Glutamatergic neuron (in vitro differentiated cells): ENCODE results near the gene SNX21. TPM values are rescaled to one million over a fixed set of nuclear protein-coding genes. Genes with fewer than 3 reads are reported as not detected.

ENCODE experiments used
- DNase-seq: peaks from one replicate; pipeline ENCODE4 v3.0.0; 2022
- H3K27ac Mint-ChIP-seq: one replicate; pipeline ENCODE4 v1.8.0; 2020; ENCODE audit warnings: mild to moderate bottlenecking, mixed read lengths, inconsistent platforms; ENCODE audit not compliant: unreplicated experiment
- H3K27me3 Mint-ChIP-seq: one replicate; pipeline ENCODE4 v1.8.0; 2020; ENCODE audit warnings: mild to moderate bottlenecking, moderate library complexity, mixed read lengths, inconsistent platforms; ENCODE audit not compliant: unreplicated experiment
- H3K36me3 Mint-ChIP-seq: one replicate; pipeline ENCODE4 v1.8.0; 2020; ENCODE audit warnings: mild to moderate bottlenecking, mixed read lengths, inconsistent platforms; ENCODE audit not compliant: unreplicated experiment
- H3K4me1 Mint-ChIP-seq: one replicate; pipeline ENCODE4 v1.8.0; 2020; ENCODE audit warnings: mild to moderate bottlenecking, low read depth, mixed read lengths, inconsistent platforms; ENCODE audit not compliant: unreplicated experiment
- H3K4me3 Mint-ChIP-seq: one replicate; pipeline ENCODE4 v1.8.0; 2020; ENCODE audit warnings: mild to moderate bottlenecking, mixed read lengths, inconsistent platforms; ENCODE audit not compliant: unreplicated experiment
- H3K9me3 Mint-ChIP-seq: one replicate; pipeline ENCODE4 v1.8.0; 2020; ENCODE audit warnings: mild to moderate bottlenecking, moderate library complexity, mixed read lengths, inconsistent platforms; ENCODE audit not compliant: unreplicated experiment
- total RNA-seq: library from RNA; stranded (reverse); fragmentation: NEBNext Ultra II Directional; extraction: Animal tissue kit (Norgen Biotek cat#: 25700); gene quantifications from one replicate; pipeline ENCODE4 v1.2.1, GENCODE V29; 2021; ENCODE audit not compliant: unreplicated experiment
- TF ChIP-seq, protein P1 (sequence below): fragments of 200-600 bp; sonication (generic); IDR thresholded peaks from one replicate; pipeline ENCODE4 v1.5.0; 2021; ENCODE audit not compliant: partially characterized antibody, unreplicated experiment

SNX21 gene
- total RNA-seq, 1 donor from 2014 or later = 10.2 TPM

DNA sequence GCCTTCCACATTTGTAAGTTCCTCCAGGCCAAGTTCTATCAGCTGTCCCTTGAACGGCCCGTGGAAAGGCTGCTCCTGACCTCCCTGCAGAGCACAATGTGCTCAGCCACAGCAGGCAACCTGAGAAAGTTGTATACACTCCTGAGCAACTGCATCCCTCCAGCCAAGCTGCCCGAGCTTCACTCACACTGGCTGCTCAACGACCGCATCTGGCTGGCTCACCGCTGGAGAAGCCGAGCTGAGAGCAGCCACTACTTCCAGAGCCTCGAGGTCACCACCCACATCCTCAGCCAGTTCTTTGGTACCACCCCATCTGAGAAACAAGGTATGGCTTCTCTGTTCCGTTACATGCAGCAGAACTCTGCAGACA is 49.5 kb downstream of the SNX21 start:
- Mint-ChIP-seq H3K9me3 (no peaks in the 10 kb centered on the region), H3K27me3 (peaks cover 3% of the 10 kb centered on the region), H3K27ac (no peak overlapping the region), H3K4me3 (no peak overlapping the region), H3K4me1 (peaks cover 9% of the 10 kb centered on the region), H3K36me3 (no peaks in the 10 kb centered on the region)
- TF ChIP-seq, protein P1, sequence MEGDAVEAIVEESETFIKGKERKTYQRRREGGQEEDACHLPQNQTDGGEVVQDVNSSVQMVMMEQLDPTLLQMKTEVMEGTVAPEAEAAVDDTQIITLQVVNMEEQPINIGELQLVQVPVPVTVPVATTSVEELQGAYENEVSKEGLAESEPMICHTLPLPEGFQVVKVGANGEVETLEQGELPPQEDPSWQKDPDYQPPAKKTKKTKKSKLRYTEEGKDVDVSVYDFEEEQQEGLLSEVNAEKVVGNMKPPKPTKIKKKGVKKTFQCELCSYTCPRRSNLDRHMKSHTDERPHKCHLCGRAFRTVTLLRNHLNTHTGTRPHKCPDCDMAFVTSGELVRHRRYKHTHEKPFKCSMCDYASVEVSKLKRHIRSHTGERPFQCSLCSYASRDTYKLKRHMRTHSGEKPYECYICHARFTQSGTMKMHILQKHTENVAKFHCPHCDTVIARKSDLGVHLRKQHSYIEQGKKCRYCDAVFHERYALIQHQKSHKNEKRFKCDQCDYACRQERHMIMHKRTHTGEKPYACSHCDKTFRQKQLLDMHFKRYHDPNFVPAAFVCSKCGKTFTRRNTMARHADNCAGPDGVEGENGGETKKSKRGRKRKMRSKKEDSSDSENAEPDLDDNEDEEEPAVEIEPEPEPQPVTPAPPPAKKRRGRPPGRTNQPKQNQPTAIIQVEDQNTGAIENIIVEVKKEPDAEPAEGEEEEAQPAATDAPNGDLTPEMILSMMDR = no peak
- no peak for DNase-seq

DNA sequence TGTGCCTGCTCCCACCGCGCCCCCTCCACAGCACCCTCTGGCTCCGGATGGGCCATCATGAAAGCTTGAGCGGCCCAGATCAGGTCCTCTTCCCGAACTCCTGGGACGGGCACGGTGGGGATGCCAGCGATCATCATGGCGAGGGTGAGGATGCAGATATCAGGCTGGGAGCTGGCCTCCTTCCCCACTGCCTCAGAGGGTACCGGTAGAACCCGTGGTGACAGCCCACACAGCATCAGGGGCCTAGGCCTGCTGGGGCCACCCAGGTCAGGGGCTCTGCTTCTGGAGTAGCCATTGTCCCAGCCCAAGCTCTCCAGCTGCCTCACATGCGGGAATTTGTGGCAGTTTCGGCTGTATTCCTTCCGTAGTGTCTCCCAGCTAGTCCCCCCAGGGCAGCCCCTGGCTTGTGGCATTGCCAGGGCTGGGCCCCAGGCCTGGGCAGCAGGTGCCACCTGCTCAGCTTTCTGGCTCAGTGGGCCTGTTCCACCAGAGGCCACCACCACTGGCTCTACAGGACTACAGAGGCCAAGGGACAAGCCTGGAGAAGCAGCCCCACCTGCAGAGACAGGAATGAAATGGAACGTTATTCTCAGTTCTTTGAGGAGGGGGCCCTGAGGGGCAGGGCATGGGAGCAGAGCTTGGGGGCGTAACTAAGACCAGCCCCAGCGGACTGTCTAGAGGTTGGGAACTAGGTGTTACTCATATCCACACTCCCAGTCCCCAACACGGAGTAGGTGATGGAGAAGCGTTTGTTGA is 53.2 kb downstream of the SNX21 start:
- Mint-ChIP-seq H3K27ac (no peak overlapping the region), H3K36me3 (no peaks in the 10 kb centered on the region), H3K9me3 (peaks cover 5% of the 10 kb centered on the region), H3K4me3 (no peak overlapping the region), H3K4me1 (peaks cover 4% of the 10 kb centered on the region), H3K27me3 (peaks cover 3% of the 10 kb centered on the region)
- no peak for DNase-seq
- TF ChIP-seq, protein P1 = no peak

DNA sequence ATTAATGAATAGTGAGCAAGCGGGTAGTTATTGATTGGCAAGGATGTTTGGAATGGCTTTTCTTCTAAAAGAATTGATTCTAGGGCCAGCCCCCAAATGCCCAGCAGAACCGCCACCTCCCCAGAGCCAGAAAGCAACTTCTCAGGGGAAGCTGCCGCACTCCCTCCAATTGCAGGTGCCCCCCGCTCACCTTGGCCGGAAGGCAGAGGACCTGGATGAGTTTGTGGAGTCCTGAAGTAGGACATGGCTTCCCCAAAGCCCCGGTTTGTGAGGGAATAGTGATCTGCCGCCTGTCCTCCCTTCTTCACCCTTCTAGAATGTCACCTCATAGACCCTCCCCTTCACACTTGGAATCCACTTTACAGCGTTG is 53.7 kb downstream of the SNX21 start, which contains the start of gene SPATA25:
Gene SPATA25 (minus strand): TSS at position 277 of the 370 bp plus-strand sequence. CDS start 32 bp downstream, at position 245.
- Mint-ChIP-seq H3K27me3 (peaks cover 6% of the 10 kb centered on the region), H3K4me3 (no peak within 1 kb of the TSS), H3K27ac (no peak within 1 kb of the TSS), H3K9me3 (peaks cover 9% of the 10 kb centered on the region), H3K4me1 (peaks cover 1% of the 10 kb centered on the region), H3K36me3 (no peaks in the 10 kb centered on the region)
- no peak for DNase-seq
- TF ChIP-seq, protein P1 = no peak

DNA sequence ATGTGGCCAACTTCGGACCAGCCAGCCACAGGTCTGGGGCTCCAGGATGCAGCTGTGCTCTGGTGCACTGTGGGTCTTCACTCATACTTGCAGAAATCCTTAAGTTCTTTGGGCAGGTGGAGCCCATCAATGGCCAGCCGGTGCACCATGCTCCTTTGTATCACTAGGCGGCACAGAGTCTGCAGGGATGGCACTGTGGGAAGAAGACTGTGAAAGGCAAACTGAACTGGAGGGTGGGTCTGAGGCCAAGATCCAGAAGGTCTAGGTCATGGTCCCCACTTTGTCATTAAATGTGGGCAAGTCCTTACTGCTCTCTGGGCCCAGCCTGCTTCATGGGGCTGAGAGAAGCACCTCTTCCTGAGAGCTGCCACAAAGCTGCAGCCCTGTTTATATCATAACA is 55.1 kb downstream of the SNX21 start:
- no peaks in the 10 kb centered on the region for H3K36me3 Mint-ChIP-seq
- peaks cover 3% of the 10 kb centered on the region for H3K4me1 Mint-ChIP-seq
- no peak overlapping the region for H3K27ac Mint-ChIP-seq
- TF ChIP-seq, protein P1 = no peak
- H3K4me3 Mint-ChIP-seq = no peak overlapping the region
- H3K27me3 Mint-ChIP-seq = peaks cover 9% of the 10 kb centered on the region
- peaks cover 11% of the 10 kb centered on the region for H3K9me3 Mint-ChIP-seq
- no peak for DNase-seq
